ENCODE data around the gene SCO1.
A peak's percentile ranks its signal among the peaks of the same experiment; 100 is the strongest.

- TF ChIP-seq CTCF (IDR thresholded peaks at IDR 0.05): peak; percentile 71
- no peak for TF ChIP-seq EZH2 (IDR thresholded peaks at IDR 0.05)
Measured at GRCh38 chr17:10683853-10684252, 13.5 kb downstream of the SCO1 start.
